ENCODE data around the gene UXS1.
A peak's percentile ranks its signal among the peaks of the same experiment; 100 is the strongest.
"Not testable (repeated sequence)": the region's sequence is repeated elsewhere in the genome, so short reads cannot be mapped to it uniquely, and the experiment has no call there.

UXS1 gene

GRCh38 chr2:106159866-106160785 is 34.0 kb downstream of the UXS1 start:
- DNase-seq, result peak; percentile 65

DNA sequence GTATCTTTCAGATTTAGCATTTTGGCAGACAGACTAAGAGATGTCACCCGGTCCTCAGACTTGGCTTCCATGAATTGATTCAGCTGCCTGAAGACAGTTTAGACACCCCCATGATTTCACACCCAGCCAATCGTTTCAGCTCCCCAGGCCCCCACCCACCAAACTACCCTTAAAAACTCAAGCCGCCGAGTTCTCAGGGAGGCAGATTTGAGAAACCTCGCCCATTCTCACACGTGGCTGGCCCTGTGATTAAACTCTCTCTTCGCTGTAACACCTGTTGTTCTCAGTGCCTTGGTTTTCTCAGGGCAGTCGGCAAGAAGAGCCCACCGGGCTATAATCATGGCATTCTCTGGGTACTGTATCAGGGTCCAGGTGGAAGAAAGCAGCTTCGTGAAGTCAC is 35.2 kb downstream of the UXS1 start:
- peak; percentile 73 for DNase-seq

GRCh38 chr2:106158131-106158530 is 36.0 kb downstream of the UXS1 start:
- DNase-seq, result no peak

- DNase-seq, result no peak
Measured at GRCh38 chr2:106157416-106157815, 36.7 kb downstream of the UXS1 start.

GRCh38 chr2:106156305-106157296 is 37.5 kb downstream of the UXS1 start:
- no peak for DNase-seq

- no peak for DNase-seq
Measured at GRCh38 chr2:106153781-106154180, 40.3 kb downstream of the UXS1 start.

DNA sequence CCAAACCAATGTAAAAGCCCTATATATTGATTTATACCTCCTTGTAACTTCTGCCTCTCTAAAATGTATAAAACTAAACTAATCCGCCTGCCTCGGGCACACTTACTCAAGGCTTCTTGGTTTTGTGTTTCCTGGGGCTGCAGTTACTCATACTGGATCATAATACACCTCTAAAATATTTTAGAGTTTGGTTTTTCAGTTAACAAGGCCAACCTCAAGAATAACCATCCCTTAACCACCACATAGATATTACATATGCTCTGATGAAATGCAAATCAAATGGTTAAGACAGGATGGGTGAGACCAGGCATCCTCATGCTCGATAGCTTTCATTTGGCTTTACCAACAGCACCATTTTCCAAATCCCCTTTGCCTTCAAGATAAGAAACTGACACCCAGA is 46.4 kb downstream of the UXS1 start:
- peak; percentile 46 for DNase-seq

DNA sequence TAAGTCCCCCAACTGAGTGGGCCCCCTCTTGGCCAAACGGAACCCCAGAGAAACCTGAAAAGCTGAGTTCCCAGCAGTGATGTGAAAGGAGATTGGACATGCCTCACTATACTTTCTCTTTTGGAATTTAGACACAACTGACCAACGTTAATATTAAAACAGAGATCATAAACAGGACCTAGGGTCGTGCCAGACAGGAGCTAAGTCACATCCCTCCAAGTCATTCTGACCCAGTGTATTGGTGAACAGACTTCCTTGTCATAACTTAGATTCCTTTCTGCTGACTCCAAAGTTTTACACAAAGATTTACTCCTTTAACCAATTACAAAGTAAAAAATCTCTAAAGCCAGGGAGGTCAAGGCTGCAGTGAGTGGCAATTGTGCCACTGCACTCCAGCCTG is 46.9 kb downstream of the UXS1 start:
- no peak for DNase-seq

GRCh38 chr2:106144621-106145331 is 49.3 kb downstream of the UXS1 start:
- DNase-seq, result peak; percentile 70

GRCh38 chr2:106143495-106144215 is 50.4 kb downstream of the UXS1 start:
- DNase-seq, result no peak

- no peak for DNase-seq
Measured at GRCh38 chr2:106142683-106143082, 51.4 kb downstream of the UXS1 start.

DNA sequence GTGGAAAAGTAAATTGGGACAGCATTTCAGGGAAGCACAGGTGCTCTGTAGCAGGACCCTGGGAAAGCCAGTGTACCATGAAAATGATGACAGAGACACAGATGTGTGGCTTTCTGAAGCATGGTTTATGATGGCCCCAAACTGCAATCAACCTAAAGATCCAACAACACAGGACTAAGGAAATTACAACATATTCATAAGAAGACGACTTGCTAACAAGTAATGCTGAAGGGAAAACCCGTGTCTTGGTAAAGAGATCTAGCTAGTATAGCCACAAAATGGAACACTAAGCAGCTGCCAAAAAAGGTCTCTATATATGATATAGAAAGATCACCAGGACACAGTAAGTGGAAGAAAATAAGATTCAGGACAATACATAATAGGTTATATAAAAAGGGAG is 53.2 kb downstream of the UXS1 start:
- DNase-seq, result peak; percentile 39

DNA sequence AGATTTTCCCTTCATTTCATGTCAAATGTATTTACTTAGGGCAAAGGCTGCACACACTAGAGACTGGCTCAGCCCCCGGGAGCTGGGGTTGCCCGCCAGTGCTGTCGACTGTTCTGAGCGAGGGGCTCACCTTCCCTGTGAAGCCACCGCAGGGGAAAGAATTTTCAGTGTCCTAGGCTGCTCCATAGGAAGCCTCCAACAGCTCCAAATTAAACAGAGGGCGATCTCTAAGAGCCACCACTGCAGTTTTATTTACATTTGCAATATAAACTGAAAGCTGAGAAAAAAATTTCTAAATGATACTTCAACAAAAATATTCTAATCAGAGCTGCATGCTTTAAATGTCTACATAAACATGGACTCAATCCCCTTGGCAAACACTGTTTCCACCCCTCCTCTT is 54.0 kb downstream of the UXS1 start:
- no peak for DNase-seq

GRCh38 chr2:106139238-106139935 is 54.7 kb downstream of the UXS1 start:
- no peak for DNase-seq

DNA sequence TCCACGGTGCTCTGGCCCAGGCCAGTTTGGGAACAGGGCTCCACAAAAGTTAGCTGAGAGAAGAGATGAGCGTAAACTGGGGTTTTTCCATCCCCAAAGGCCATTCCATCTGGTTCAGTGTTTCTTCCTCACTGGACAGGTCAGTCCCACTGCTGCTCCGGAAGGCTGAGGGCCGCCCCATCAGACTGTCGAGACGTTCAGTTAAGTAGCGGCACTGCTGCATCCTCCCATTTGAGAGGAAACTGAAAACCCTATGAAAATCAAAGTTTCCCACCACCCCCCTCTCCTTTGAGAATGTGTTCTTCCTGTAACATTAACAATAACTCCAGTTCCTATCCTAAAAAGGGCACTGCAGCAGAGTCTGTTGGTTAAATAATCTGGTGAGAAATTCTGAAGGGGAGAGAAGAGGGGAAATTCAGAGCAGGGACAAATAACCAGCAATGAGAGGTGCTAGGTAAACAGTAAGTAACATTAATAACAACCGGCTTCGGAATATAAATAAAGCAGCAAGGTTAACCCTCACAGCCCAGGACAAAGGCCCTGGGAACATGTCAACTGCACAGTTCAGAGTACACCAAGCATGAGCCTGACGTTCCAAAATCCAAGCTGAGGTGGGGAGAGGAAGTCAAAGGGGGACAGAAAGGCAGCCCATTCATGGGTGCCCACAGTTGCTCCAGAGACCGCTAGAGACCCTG is 55.4 kb downstream of the UXS1 start:
- DNase-seq, result no peak

DNA sequence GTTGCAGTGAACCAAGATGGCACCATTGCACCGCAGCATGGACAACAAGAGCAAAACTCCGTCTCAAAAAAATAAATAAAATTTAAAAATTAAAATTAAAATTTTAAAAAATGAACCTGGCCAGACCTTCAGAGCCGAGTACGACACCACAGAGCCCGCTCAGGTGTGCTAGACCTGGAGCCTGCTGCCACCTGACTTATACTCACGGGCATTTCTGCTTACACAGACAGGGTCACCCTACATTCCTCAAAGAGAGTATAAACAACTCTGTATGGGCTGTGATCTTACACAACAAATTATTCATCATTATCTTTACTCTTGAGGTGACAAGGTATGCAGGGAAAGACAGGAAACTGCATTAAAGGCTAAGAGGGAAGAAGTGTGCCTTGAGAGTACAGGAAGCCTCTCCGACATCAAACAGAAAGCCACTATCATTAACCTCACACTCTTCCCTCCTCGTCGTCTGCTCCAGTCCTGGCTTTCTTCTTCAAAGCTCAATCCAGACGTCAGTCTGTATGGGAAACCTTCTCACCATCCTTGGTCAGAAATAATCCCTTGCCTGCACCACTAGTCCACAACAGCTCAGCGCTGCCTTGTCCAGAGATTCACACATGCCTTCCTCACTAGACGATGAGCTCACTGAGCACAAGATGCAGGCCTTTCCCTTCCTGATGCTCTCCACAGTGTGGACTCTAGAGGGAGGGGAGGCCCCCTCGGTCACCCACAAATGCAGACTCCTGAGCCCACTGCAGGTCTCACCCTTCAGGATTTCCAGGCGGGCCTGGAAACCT is 56.2 kb downstream of the UXS1 start:
- DNase-seq, result peak; percentile 46

GRCh38 chr2:106131192-106131591 is 62.9 kb downstream of the UXS1 start:
- not testable (repeated sequence) for DNase-seq

GRCh38 chr2:106130251-106130998 is 63.7 kb downstream of the UXS1 start:
- DNase-seq, result no peak

GRCh38 chr2:106129592-106129991 is 64.5 kb downstream of the UXS1 start:
- DNase-seq, result no peak

Measured in CD4-positive, alpha-beta T cell treated with Interleukin-4 for 4 hours (primary cell).